Pancreas (tissue), 10 donors: ENCODE data around the gene HOXD8. TPM values are rescaled to one million over a fixed set of nuclear protein-coding genes. Genes with fewer than 3 reads are reported as not detected.

Experiments used
- ATAC-seq, 4 donors: fragments of 200-7000 bp; cut with Tn5 transposase; one replicate each; pipeline versions ENCODE4 v1.8.0 to v1.9.1; 2020; ENCODE audit warnings: mild to moderate bottlenecking in 4 of 4, moderate library complexity in 4 of 4
- DNase-seq, 6 donors: peaks; one replicate each; pipeline ENCODE4 v3.0.0-alpha.2; 2020
- FAIRE-seq: peaks from 2 replicates; lab custom pipeline; 2012; peaks lifted over from hg19 to GRCh38; lab: Jason Lieb, UNC
- H3K27ac ChIP-seq, 4 donors: fragments of 200-600 bp; sonication (generic); 1 replicate in 3 of 4; 2 replicates in 1 of 4; pipeline versions ENCODE4 v1.5.0 to v1.8.0; 2020
- H3K27me3 ChIP-seq, 4 donors: fragments of 200-600 bp; one replicate each; pipeline ENCODE4 v1.8.0; 2021
- H3K36me3 ChIP-seq, 3 donors: fragments of 200-600 bp; sonication (generic) in 1 of 3; one replicate each; pipeline versions ENCODE4 v1.5.0 to v1.8.0; 2020 to 2021
- H3K4me1 ChIP-seq, 3 donors: fragments of 200-600 bp; one replicate each; pipeline ENCODE4 v1.8.0; 2021
- H3K4me3 ChIP-seq, 4 donors: fragments of 200-600 bp; sonication (generic) in 2 of 4; one replicate each; pipeline versions ENCODE4 v1.5.0 to v1.8.0; 2020 to 2021
- H3K9me3 ChIP-seq, 4 donors: fragments of 200-600 bp; one replicate each; pipeline ENCODE4 v1.8.0; 2021
- whole genome bisulfite sequencing, 2 donors: extraction: QIAGEN DNeasy Blood & Tissue Kit; methylation state at CpG; one replicate each; pipeline ENCODE4 v1.1.7; 2013; 5-methylcytosine and 5-hydroxymethylcytosine counted together
- intact Hi-C, 3 donors: fragments of 100-400 bp; cut with DNase I; formaldehyde crosslinking; loops; one replicate each; pipeline versions ENCODE4 v1.11.1 to v1.14.2; 2022
- polyA plus RNA-seq, 2 donors: library from polyadenylated mRNA; stranded (reverse); fragments of 200-250 nt; gene quantifications; one replicate each; pipeline ENCODE4 v1.2.3, GENCODE V29; 2013
- total RNA-seq, 6 donors: library from RNA; stranded (reverse); fragmentation: NEBNext Ultra II Directional in 4 of 6; extraction: Animal tissue kit (Norgen Biotek cat#: 25700) in 4 of 6; gene quantifications; one replicate each; pipeline versions ENCODE4 v1.2.1 to v1.2.4, GENCODE V29; 2021 to 2023
- TF ChIP-seq, protein P1 (sequence below), 4 donors: fragments of 200-600 bp; sonication (generic) in 3 of 4; IDR thresholded peaks; one replicate each; pipeline versions ENCODE4 v1.5.0 to v1.8.0; 2021; ENCODE audit warnings: antibody characterized with exemption in 4 of 4
- donor health status: healthy with polysubstance abuse.
- donor health status: DM: no; HTN: no; CAD: no; lungs with moderate emphysema.
- donor health status: DM: no; HTN: no; CAD: no.
- donor health status: control.
- donor health status: control.
- donor health status: Bipolar disorder and iron deficiency.
- donor health status: DM: yes; HTN: yes; CAD: no.
- donor health status: DM: no; HTN: no; CAD: no.
- donor health status: DM: no; HTN: no; CAD: no.
- donor health status: DM: yes; HTN: yes; CAD: no.

The HOXD8 gene
- total and polyA plus RNA-seq, 8 donors, result 0.19 to 1.5 (median 0.62) TPM

DNA sequence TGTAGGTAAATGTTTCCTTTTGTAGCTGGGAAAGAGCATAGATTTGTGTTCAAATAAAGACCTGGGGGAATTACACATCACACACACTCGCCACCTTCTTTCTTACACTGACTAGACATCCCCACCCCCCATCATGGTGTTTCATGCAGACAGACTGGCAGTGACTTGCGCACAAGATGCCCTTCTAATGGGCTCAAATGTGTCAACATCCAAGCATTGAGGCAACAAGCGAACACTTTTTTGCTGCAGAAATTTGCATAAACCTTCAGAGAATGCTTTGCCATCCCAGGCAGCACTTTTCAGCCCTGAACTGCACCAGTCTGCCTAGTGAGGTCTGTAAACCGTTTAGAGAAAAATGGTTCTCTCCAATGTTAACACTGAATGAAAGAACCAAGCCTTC, 4.5 kb downstream of the HOXD8 start:
- Histone ChIP-seq H3K36me3 (no peaks in the 10 kb centered on the region), H3K4me1 (peaks cover 0 to 14% (median 5%) of the 10 kb centered on the region in 3 donors), H3K4me3 (no peak overlapping the region), H3K9me3 (no peaks in the 10 kb centered on the region), H3K27ac (no peak overlapping the region), H3K27me3 (peaks cover 5 to 76% (median 32%) of the 10 kb centered on the region in 4 donors)
- intact Hi-C loops, result loop anchor here in 2 of 3 donors (10.0 kb wide), 2 partner anchors 321 to 431 kb away; no protein-coding TSS in a partner anchor
- FAIRE-seq, result no peak
- 19 to 21% methylated on average over 4 of the region's 4 CpGs for WGBS, 2 donors
- TF ChIP-seq, protein P1, sequence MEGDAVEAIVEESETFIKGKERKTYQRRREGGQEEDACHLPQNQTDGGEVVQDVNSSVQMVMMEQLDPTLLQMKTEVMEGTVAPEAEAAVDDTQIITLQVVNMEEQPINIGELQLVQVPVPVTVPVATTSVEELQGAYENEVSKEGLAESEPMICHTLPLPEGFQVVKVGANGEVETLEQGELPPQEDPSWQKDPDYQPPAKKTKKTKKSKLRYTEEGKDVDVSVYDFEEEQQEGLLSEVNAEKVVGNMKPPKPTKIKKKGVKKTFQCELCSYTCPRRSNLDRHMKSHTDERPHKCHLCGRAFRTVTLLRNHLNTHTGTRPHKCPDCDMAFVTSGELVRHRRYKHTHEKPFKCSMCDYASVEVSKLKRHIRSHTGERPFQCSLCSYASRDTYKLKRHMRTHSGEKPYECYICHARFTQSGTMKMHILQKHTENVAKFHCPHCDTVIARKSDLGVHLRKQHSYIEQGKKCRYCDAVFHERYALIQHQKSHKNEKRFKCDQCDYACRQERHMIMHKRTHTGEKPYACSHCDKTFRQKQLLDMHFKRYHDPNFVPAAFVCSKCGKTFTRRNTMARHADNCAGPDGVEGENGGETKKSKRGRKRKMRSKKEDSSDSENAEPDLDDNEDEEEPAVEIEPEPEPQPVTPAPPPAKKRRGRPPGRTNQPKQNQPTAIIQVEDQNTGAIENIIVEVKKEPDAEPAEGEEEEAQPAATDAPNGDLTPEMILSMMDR (IDR thresholded peaks at IDR 0.05), result no peak
- no peak for ATAC-seq
- no peak for DNase-seq

DNA sequence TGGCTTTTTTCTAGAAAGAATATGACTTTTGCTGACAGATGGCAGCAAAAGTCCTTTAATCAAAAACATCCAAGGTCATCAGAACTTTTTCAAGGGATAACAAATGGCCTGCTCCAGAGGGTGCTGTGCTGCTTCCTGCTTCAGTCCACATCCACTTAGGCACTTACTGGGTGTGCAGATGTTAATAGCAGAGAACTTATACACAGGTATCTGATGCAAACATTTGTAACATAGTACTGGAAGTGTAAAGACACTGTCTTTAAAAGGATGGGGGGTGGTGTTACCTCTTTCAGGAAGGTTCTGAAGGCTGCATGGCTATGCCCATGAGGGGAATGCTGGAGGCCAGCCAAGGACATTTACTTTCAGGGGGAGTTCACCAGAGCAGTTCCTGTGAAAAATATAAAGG, 5.5 kb downstream of the HOXD8 start:
- no peak for ATAC-seq
- intact Hi-C loops, result loop anchor here (5.0 to 10.0 kb wide), 3 partner anchors 320 to 507 kb away; no protein-coding TSS in a partner anchor
- H3K36me3 ChIP-seq, result no peaks in the 10 kb centered on the region
- FAIRE-seq, result no peak
- H3K9me3 ChIP-seq, result no peaks in the 10 kb centered on the region
- no peak overlapping the region for H3K4me3 ChIP-seq
- peaks cover 5 to 82% (median 32%) of the 10 kb centered on the region in 4 donors for H3K27me3 ChIP-seq
- no peak overlapping the region for H3K27ac ChIP-seq
- DNase-seq, result peak in 1 of 6 donors; percentile 1
- TF ChIP-seq, protein P1 (IDR thresholded peaks at IDR 0.05), result no peak
- peaks cover 0 to 14% (median 5%) of the 10 kb centered on the region in 3 donors for H3K4me1 ChIP-seq

DNA sequence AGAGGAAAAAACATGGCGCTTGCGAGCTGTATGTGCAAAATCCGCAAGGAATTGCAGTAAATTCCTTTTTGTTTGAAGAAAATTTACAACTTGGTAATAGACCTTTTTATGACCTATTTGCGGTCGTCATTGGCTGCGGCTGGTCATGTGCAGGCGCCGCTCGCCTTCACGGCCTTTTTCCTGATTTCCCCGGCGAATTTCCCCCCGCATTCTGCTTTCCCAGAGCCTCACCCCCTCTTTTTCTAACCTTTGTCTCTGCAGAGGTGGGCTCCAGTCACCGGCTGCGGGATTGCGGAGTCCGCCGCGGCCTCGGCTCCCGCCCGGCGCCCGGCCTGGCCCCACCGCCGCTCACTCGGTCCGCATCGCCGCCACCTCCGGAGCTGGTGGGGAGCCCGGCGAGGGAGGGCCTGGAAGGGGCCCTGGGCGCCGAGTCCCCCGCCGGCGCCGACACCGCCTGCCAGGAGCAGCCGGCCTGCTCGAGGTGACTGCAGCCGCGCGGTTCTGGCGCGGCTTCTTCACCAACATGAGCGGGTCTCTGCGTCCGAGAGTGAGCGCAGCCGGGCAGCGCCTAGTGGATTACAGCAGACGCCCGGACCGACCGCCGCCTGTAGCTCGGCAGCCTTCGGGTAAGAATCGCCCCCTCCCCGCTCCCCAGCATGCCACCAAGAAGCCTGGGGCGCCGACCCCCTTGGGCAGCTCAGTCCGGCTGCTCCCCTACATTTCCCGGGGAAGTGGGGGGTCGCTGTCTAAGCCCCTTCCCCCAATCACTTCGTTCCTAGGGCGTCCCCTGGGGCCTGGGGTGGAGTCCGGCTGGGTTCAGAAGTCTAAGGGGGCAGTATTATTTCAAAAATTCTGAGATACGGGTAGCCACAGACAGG, 7.1 kb downstream of the HOXD8 start:
- no peaks in the 10 kb centered on the region for H3K36me3 ChIP-seq
- peaks cover 0 to 14% (median 5%) of the 10 kb centered on the region in 3 donors for H3K4me1 ChIP-seq
- peak overlapping the region in 2 of 4 donors; percentile 23 to 35 for H3K4me3 ChIP-seq
- WGBS, 2 donors, result 3 to 6% methylated on average over 64 to 71 of the region's 71 CpGs
- H3K9me3 ChIP-seq, result no peaks in the 10 kb centered on the region
- FAIRE-seq (no peak), DNase-seq (peak in 1 of 6 donors; percentile 68), ATAC-seq (peak in 1 of 4 donors; percentile 20)
- TF ChIP-seq, protein P1 (IDR thresholded peaks at IDR 0.05), result no peak
- intact Hi-C loops, result loop anchor here (5.0 to 10.0 kb wide), 3 partner anchors 318 to 506 kb away; no protein-coding TSS in a partner anchor
- peaks cover 0 to 79% (median 29%) of the 10 kb centered on the region in 4 donors for H3K27me3 ChIP-seq
- no peak overlapping the region for H3K27ac ChIP-seq

DNA sequence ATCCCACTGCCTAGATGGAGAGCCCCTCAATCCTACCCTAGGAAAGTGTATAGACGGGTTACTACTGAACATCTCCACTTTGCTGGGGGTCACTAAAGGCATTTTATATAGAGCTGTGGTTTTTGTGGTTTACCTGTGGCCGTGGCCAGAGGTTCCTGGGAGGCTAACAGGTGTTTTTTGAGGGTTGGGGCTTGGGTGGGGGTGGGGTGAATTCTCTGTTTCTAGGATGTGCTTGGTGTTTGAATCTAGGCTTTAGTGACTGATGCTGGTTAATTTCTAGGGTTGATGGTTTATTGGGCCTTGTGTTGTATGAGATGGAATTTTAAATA, 7.7 kb downstream of the HOXD8 start:
- FAIRE-seq (no peak), ATAC-seq (no peak), DNase-seq (no peak)
- TF ChIP-seq, protein P1 (IDR thresholded peaks at IDR 0.05), result no peak
- no peak overlapping the region for H3K4me3 ChIP-seq
- no peak overlapping the region for H3K27ac ChIP-seq
- intact Hi-C loops, result loop anchor here (5.0 to 10.0 kb wide), 3 partner anchors 318 to 505 kb away; no protein-coding TSS in a partner anchor
- 12 to 18% methylated on average over 2 of the region's 2 CpGs for WGBS, 2 donors
- H3K36me3 ChIP-seq, result no peaks in the 10 kb centered on the region
- H3K4me1 ChIP-seq, result peaks cover 0 to 8% (median 2%) of the 10 kb centered on the region in 3 donors
- no peaks in the 10 kb centered on the region for H3K9me3 ChIP-seq
- H3K27me3 ChIP-seq, result peaks cover 0 to 73% (median 23%) of the 10 kb centered on the region in 4 donors
